ENCODE measurements around the gene OSR1.
"Not testable (repeated sequence)": the region's sequence is repeated elsewhere in the genome, so short reads cannot be mapped to it uniquely, and the experiment has no call there.

The OSR1 gene

GRCh38 chr2:19358242-19359020, at the start of gene OSR1:
Gene OSR1, minus strand, starts transcription at chr2:19358623. Its CDS starts 4,818 bp downstream, at chr2:19353805.
- no peak for DNase-seq

- DNase-seq = no peak
Observed at GRCh38 chr2:19403785-19404184, 45.4 kb upstream of the OSR1 start.

DNA sequence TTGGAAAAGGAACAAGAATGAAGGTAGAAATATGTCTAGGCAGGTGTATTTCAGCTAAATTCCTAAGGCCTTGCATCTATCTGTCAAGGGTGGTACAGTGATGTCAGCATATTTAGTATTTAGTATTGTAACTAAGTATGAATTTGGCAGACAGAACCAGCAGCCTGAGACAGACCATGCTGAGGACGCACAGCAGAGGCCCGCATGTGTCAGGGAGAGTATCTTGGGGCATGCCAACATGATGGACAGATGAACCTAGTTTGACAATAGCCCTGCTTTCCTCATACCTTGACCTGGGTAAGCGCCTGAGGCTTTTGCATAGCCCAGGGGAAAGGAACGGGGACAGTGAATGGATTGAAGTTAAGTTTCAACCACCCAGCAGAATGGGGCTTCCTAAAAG, 33.8 kb upstream of the OSR1 start:
- no peak for DNase-seq

- not testable (repeated sequence) for DNase-seq
Observed at GRCh38 chr2:19389469-19389868, 31.0 kb upstream of the OSR1 start.

DNA sequence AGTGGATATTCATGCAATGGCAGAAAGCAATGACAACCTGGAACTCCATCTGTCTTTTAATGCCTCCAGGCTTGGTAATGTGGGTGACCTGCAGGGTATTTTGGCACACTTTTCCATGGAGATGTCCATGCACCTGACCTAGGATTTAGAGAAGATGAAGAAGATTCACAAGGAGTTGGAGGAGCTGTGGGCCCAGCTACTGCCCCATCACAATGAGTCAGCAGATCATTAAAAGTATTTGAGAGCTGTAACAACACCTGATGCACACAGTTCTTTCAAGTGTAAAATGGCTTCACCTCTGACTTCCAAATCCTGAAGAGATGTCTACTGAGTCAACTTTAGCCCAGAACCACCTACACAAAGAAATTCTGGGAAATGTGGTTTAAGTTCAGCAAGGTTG, 22.1 kb upstream of the OSR1 start:
- DNase-seq = no peak

DNA sequence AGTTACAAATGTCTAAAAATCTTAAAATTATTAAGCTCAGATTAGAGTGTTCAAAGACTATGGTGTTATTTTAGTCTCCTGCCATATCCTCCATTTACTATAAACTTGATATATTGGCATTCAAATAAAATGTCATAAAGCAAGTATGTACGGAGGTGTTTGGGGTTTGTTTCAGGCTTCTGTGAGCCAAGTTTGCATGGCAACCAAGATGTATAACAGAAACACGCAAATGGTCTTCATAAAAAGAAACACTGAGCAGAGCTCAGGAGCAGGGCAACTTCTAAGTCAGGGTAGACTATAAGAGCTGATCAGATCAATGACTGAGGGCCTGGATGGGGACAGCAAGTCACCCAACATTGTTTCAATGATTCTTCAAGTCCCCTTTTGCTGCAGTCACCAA, 20.5 kb upstream of the OSR1 start:
- no peak for DNase-seq

- DNase-seq = no peak
Observed at GRCh38 chr2:19377717-19378116, 19.3 kb upstream of the OSR1 start.

DNA sequence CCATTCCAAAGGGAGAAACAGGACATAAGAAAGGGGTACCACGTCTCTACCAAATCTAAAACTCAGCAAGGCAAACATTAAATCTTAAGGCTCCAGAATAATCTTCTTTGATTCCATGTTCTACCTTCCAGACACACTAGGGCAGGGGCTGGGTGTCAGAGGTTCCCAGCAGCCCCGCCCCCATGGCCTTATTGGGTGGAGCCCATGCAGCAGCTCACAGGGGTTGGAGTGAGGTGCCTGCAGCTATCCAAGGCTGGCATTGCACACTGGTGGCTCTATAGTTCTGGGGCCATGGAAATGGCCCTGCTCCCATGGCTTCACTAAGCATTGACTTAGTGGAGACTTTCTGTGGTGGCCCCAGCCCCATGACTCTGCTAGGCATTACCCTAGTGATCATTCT, 14.9 kb upstream of the OSR1 start:
- no peak for DNase-seq

- DNase-seq = no peak
Observed at GRCh38 chr2:19371996-19372582, 13.7 kb upstream of the OSR1 start.

GRCh38 chr2:19369341-19369955, 11.0 kb upstream of the OSR1 start:
- no peak for DNase-seq

DNA sequence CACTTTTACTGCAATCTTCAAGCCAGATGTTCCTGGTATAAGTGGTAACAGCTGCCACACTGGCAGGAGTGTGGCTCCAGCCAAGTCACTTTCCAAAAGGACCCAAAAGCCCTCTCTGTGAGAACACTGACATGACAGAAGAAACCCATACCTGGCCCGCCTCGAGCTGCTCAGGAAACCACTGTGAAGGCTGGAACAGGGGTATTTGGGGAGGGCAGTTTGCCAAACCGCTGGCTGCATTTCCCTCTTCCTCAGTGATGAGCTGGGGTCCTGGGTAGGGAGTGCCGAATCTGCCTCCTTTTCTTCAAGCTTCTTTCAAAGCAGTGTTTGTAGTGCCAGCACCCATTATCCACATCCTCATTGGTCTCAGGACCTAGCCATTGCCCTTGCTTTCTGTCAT, 10.3 kb upstream of the OSR1 start:
- DNase-seq = no peak

- no peak for DNase-seq
Observed at GRCh38 chr2:19367326-19367725, 8.9 kb upstream of the OSR1 start.

DNA sequence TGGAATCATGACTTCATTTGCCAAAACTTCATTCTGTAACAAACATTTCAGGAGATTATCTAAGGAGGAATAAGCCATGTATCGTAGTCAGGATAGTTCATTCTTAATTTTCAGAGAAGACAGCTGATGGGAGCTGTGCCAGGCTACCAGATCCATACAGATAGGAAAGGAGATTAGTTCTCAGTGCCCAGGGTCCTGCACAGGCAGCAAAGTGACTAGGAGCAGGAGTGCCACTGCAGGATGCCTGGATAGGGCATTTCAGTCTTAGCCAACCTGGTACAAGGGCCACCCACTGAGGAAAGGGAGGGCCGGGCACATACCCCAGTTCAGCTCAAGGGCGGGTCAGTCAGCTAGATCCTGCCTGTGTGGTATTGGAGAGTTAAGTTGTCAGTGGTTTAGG, 6.7 kb upstream of the OSR1 start:
- DNase-seq = no peak

- no peak for DNase-seq
Observed at GRCh38 chr2:19364014-19364413, 5.6 kb upstream of the OSR1 start.

GRCh38 chr2:19363474-19363778, 5.0 kb upstream of the OSR1 start:
- DNase-seq = no peak

- peak; percentile 84 for DNase-seq
Observed at GRCh38 chr2:19362755-19363473, 4.5 kb upstream of the OSR1 start.

DNA sequence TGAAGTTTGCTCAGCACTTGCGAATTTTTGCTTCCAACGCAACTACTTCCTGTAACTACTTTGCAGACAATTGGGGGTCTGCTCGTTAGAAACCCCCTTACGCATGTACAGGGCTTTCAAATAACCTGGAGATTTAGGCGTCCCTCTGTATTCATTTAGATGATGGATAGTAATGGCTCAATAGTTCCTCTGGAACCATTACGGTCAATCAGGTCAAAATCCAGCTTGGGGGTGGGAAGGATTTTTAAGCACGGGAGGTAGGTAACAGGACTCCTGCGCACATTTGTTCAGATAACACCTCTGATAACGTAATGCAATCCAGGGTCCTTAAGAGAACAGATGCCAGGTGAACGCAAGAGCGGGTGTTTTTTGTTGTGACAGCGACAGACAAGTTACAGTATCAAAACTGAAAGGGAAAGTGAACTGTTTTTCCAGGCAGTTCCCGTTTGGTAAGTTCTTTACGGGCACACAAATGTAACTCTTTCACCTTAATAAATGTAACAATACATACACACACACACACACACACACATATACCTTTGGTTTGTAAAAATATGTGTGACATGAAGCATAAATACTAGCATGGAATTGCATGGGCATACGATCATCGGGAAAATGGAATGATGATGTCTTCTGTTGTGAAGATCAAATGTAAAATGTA, 3.8 kb upstream of the OSR1 start:
- peak; percentile 55 for DNase-seq

DNA sequence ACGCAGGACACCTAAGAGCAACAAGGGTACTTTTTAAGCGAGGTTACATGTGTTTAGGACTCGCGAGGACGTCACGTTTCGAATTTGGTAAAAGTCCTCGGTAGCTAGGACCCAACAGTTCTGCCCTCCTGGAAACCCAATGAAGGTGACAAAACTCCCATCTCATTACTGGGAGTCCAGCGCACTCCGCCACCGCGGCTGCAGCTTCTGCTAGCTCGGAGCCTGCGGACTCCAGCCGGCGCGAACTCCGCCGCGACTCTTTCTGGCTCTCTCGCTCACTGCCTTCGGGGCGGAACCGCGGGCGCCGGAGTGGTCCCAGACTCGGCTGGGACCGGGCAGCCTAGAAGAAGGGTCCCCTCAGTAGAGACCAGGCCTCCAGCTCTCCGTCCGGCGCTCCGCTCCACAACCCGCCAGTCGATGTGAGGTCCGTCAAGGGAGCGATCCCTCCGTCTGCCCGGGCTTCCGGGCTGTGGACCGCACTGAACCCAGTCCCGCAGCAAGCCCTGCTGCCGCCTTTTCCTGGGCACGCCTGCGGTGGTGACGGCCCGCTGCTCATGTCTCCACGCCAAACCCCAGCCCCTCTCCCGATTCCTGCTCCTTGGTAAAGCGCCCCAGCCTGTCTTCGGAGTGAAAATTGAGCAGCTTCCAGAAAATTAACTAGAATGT, 3.0 kb upstream of the OSR1 start:
- no peak for DNase-seq

DNA sequence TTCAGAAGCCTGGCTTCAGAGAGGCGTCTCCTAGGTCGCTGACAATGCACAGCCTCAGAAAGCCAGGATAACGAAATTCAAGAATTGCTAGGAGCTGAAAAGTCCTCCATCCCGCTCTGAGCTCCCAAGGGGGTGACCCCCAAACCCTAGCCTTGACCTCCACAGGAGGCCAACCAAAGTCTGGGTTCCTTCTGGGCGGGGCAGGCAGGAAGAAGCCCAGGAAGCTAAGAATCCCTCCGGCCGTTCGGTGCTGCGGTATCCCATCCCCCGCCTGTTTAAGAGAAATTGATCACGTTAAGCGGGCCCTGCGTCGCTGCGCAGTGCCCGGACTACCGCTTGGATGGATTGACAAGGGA, 2.5 kb upstream of the OSR1 start:
- no peak for DNase-seq

DNA sequence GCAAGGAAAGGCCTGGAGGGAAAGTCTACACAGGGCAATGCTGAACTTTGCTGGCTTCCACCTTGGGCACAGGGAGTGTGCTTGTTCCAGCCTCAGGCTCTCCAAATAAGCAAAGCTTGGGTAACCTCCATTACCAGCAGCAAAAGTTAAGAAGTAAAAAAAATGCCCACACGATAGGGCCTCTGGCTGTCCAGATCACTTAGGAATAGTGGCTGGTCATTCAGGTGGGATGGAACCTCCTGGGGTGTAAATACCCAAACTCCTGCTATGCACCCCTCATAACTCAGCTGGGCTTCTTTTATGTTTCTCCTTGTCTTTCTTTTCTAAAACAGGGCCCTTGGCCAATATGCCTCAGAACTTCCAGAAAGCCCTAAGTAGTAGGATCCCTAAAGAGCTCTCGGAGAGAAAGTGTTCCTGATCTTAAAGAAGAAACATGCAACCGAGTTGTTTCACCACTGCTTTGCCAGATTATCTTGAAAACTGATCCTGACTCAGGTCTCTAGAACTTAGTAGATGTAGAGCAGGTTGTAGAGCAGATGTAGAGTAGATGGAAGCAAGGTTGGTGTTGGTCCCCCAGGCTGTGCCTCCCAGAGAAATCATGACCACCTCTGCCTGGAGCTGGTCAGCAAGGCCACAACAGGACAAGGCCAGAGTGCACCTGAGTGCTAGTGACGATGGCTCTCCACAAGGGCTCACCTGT, 2.0 kb upstream of the OSR1 start:
- no peak for DNase-seq

DNA sequence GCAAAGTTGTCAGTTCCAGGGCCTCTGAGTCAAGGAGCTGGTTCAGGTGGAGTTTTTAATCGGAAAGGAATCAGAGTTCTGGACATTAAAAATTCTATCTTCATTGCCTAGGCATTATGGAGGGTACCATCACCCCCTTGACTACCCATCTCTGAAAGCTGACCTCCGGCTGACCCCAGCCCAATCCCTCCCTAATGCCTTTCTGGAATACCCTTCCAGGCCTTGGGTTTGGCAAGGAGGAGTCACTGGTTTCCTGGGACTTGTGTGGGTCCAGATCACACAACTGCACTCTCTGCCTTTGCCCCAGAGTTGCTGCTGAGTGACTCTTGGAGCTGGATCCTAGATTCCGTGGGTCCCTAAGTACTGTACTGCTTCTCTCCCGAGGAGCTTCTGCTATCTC, 1.0 kb upstream of the OSR1 start:
- DNase-seq = no peak

- no peak for DNase-seq
Observed at GRCh38 chr2:19359021-19359357, 566 bp upstream of the OSR1 start.

Measured in NCI-H2171 (cell line).